Stimulated activated CD8-positive, alpha-beta memory T cell treated with anti-CD3 and anti-CD28 coated beads, Interleukin-12 subunit alpha, Interleukin-12 subunit beta, amount 100 ng/mL, for 4 hours (primary cell): ENCODE results near the gene GRK1.
"Not testable (repeated sequence)": the region's sequence is repeated elsewhere in the genome, so short reads cannot be mapped to it uniquely, and the experiment has no call there.

Source experiments
- DNase-seq: peaks from one replicate; pipeline ENCODE4 v3.0.0-alpha.2; 2020; ENCODE audit warnings: low read depth

The GRK1 gene

DNA sequence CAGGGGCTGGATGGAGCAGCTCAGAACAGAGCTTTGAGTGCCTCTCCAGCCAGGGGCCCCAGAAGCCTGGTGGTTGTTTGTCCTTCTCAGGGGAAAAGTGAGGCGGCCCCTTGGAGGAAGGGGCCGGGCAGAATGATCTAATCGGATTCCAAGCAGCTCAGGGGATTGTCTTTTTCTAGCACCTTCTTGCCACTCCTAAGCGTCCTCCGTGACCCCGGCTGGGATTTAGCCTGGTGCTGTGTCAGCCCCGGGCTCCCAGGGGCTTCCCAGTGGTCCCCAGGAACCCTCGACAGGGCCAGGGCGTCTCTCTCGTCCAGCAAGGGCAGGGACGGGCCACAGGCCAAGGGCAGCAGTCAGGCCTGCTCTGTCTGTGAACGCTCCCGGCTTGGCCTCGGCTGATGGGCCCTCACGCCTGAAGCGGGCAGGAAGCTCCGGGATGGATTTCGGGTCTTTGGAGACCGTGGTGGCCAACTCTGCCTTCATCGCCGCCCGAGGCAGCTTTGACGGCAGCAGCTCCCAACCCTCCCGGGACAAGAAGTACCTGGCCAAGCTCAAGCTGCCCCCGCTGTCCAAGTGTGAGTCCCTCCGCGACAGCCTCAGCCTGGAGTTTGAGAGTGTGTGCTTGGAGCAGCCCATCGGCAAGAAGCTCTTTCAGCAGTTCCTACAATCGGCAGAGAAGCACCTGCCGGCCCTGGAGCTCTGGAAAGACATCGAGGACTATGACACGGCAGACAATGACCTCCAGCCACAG is at the start of gene GRK1:
TSS of gene GRK1 (plus strand) at position 269 of the 751 bp plus-strand sequence. CDS start at position 437, 168 bp downstream.
- DNase-seq: no peak

DNA sequence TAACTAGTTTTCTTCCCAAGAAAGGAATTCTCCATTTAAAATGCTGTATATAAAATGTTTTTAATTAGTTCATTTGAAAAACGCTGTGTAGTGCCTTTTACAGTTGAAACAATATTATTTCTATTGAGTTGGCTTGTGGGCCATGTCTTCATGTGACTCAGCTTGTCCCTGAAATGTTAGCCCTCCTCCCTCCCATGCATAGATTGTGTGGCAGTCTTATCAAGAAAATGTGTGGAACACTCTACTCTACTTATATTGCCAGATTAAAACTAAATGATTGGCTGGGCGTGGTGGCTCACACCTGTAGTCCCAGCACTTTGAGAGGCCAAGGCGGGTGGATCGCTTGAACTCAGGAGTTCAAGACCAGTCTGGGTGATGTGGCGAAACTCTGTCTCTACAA is 49.1 kb upstream of the GRK1 start:
- DNase-seq: no peak

DNA sequence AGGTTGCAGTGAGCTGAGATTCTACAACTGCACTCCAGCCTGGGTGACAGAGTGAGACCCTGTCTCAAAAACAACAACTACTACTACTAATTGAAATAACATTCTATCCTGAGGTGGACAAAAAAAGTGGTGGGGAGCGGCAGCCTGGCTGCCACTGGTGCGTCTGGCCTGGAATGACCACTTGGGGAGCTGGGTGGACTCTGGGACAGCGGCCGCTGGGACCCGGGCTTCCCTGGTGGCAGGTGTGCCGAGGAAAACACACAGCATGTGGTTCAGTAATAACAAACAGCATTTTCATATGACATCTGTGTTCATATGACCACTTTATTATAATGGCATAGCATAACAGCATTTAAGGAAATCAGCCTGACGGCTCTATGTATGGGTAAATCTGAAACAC is 48.6 kb upstream of the GRK1 start:
- no peak for DNase-seq

DNA sequence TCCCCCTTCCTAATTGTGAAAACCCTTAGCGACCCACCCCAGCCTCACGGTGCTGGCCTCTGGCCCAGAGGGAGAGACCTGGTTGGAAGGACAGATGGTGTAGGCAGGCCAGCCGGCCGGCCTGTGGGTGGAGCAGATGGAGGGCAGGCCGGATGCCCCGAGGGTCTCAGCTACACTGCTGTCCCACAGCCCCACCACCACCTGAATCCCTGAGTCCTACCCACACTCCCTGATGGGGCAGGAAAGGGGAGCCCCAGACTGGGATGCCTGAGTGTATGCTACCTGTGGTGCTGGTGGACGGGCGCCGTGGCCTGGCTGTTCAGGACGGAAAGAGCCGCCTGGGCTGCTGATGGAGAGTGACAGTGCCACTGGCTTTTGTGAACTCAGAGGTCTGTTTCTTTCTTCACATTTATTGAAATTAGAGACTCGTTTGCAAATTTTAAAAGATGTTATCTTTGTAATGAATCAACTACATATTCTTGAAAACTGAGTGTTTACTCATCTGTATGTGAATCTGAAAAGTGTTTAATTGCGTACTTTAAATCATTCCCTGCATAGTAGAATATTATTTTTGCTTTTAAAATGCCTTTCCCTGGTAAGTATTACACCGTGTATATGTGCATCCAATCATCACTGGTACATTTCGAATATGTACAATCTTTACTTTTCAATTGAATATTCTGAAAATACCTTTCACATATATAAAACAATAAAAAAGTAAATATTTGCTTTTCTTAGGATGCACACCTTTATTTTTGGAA is 46.8 kb upstream of the GRK1 start:
- DNase-seq: no peak

GRCh38 chr13:113621046-113621445 is 46.0 kb upstream of the GRK1 start:
- no peak for DNase-seq

GRCh38 chr13:113621498-113621897 is 45.5 kb upstream of the GRK1 start:
- DNase-seq: not testable (repeated sequence)

DNA sequence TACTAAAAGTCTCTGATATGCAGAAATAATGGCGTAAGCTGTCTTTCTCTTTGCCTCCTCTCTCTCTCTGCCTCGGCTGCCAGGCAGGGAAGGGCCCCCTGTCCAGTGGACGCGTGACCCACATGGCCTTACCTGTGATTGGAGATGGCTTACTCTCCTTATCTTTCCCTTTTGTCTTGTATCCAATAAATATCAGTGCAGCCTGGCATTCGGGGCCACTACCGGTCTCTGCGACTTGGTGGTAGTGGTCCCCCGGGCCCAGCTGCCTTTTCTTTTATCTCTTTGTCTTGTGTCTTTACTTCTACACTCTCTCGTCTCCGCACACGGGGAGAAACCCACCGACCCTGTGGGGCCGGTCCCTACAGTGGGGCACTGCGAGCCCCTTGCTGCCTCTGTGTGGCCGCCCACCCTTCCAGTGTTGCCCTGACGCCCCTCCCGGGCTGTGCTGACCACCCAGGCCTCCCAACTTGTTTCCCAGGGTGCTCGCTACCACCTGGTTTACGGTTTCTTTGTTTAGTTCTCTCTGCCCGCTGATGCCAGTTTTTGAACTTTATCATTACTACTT is 45.0 kb upstream of the GRK1 start:
- not testable (repeated sequence) for DNase-seq

DNA sequence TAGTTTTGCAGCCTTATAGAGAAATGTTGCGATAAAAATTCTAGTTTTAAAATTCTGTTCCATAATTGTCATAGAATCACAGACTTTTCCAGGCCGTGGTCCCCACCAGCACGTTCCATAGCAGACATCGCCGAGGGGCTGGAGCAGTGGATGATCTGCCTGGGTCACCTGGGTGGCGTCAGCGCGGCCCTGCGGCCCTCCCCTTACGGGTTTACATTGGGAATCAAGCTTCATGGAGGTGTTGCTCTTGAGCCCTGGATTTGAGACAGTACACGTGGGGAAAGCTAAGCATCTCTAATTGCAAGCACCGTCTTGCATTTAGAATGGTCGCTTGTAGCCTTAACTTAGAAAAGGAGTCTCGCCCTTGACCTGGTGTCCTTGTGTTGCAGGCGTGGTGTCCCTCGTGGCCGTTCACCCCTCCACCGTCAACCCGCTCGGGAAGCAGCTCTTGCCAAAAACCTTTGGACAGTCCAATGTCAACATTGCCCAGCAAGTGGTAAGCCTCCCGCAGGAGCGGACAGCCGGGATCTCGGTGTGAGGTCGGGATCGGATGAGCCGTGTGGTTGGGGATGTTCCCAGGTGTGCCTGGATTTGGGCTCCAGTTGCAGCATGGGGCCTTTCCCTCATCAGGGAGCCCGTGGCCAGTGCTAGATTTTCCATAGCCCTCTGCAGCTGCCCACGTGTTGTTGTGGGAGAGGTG is 44.1 kb upstream of the GRK1 start:
- no peak for DNase-seq

DNA sequence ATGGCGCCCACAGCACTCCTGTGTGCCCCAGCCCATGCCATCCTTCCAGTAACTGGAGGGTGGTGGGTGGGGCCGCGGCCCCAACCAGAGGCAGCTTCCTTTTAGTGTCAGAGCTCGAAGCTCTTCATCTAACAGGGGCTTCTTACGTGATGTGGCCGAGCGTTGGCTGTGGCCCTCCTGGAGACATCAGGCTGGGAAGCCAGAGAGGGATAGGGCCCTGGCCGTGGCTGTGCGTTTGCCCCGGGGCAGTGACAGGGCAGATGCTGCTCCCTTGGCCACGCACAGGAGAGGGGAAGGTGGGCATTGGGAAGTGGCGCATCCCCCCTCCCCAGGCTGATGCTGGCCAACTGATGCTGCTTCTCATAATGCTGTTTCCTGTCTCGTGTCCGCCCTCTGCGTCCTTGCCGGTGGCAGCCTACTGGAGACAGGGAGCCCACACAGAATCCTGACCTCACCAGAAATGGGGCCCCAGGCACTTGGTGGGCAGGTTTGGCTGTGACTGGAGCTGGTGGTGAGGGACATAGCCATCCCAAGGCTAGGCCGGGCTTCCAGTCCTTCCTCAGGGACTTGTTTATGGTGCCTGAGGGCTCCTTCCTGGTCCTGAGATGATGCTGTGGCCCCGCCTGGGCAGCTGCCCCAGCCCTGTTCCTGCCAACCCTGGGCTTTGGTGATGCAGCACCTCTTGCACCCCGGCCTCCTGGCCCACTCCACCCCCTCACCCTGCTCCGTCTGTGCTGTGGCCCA is 43.4 kb upstream of the GRK1 start:
- DNase-seq: no peak

DNA sequence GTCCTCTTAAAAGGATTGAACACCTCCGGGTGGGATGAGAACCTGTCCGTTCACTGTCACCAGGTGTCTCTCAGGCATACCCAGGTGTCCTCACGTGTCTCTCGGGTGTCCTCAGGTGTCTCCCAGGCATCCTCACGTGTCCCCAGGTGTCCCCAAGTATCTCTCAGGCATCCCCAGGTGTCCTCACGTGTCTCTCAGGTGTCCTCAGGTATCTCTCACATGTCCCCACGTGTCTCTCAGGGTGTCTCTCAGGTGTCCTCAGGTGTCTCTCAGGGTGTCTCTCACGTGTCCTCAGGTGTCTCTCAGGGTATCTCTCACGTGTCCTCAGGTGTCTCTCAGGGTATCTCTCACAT is 42.8 kb upstream of the GRK1 start:
- no peak for DNase-seq

GRCh38 chr13:113624640-113625304 is 42.2 kb upstream of the GRK1 start:
- not testable (repeated sequence) for DNase-seq

DNA sequence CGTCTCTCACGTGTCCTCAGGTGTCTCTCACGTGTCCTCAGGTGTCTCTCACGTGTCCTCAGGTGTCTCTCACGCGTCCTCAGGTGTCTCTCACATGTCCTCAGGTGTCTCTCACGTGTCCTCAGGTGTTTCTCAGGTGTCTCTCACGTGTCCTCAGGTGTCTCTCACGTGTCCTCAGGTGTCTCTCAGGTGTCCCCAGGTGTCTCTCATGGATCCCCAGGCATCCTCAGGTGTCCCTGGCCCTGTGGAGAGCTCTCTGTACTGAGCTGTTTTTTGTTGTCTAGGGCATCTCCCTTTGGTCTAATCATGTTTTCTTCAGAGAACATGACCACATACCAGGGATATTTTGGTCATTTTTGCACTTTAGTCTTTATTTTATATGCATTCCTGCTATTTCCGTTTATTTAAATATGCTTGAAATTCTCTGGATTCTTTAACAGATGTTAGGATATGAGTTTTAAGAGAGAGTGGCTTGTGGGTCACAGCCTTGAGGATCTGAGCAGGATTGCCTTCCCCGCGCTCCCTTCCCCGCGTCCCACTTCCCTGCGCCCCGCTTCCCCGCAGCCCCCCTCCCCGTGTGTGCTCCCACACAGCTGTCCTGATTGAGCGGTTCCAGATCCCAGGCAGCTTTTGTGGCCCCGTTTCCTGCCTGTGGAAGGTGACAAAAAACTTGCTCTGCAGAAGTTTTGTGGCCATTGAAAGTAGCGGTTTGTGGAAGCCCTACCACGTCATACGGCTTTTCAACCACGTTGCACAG is 40.9 kb upstream of the GRK1 start:
- DNase-seq: no peak

GRCh38 chr13:113627136-113627535 is 39.9 kb upstream of the GRK1 start:
- DNase-seq: no peak

GRCh38 chr13:113628291-113629270 is 38.4 kb upstream of the GRK1 start:
- DNase-seq: no peak

DNA sequence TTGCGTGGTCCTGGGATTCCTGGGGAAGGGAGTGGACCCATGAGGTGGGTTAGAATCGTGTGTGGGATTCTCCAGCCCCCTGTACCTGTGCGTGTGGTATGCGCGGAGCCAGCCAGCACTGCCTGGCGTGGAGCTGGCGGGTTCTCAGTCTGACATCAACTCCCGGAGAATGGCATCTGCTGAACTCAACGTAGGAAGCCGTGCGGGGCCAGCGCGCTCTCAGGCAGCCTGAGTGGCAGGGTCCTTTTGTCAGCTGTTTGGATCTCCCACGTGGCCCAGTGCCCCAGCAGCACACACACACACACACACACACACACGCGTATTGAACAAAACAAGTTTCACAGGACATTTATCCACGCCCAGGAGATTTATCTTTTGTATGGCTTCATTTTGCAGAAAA is 37.2 kb upstream of the GRK1 start:
- no peak for DNase-seq

GRCh38 chr13:113630296-113630695 is 36.7 kb upstream of the GRK1 start:
- no peak for DNase-seq

GRCh38 chr13:113630804-113631203 is 36.2 kb upstream of the GRK1 start:
- DNase-seq: no peak

DNA sequence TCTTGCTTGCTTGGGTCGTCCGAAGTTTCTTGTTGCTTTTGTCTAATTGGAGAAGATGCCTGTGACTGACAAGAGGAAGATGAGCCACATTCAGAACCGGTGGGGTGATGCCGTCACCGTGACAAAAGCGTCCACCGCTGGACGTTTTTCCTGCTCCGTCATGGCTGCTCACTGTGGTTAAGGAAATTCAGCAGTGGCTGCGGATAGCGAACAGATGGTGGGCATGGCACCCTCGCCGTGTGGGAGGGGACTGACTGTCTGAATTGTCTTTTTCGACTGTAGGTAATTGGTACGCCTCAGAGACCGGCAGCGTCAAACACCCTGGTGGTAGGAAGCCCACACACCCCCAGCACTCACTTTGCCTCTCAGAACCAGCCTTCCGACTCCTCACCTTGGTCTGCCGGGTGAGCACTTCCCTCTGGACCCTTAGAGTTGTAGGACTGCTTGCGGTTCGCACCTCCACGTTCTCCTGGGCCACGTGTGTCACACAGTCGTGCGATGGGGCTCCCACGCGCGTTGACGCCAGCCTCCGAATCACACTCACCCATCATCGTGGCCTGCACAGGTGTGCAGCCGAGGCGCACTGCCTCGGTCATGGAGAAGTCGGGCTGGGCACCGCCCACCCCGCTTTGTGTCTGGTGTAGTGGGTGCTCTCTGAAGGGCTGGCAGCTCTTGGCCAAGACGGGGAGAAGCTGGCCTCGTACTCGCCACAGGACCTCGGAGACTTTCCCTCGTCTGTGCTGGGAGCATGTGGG is 35.5 kb upstream of the GRK1 start:
- DNase-seq: no peak
